SK-N-SH treated with all-trans-retinoic acid at 6 μM for 48 hours (cell line): ENCODE data around the gene ACKR1.

Experiments used
- ATAC-seq: fragments of 200-7000 bp; cut with Tn5 transposase; 3 replicates; pipeline ENCODE4 v1.9.1; 2020; ENCODE audit warnings: mild to moderate bottlenecking, moderate library complexity
- ARNTL ChIP-seq: fragments of 450-650 bp; formaldehyde crosslinking; IDR thresholded peaks from 2 replicates; pipeline ENCODE4 v1.5.0; 2020; ENCODE audit warnings: low read depth, mild to moderate bottlenecking, moderate library complexity, borderline replicate concordance
- BACH2 ChIP-seq: fragments of 250-450 bp; sonication (Bioruptor Pico); IDR thresholded peaks from 2 replicates; pipeline ENCODE4 v1.9.0; 2021; ENCODE audit warnings: mild to moderate bottlenecking, borderline replicate concordance
- CREB5 ChIP-seq: fragments of 250-450 bp; sonication (Bioruptor Pico); IDR thresholded peaks from 2 replicates; pipeline ENCODE4 v1.5.1; 2020; ENCODE audit warnings: low read depth, mild to moderate bottlenecking, moderate library complexity
- CSDC2 ChIP-seq: fragments of 250-450 bp; sonication (Bioruptor Pico); IDR thresholded peaks from 2 replicates; pipeline ENCODE4 v1.5.0; 2020; ENCODE audit warnings: mild to moderate bottlenecking, moderate library complexity
- CSRNP3 ChIP-seq: fragments of 250-450 bp; sonication (Bioruptor Pico); IDR thresholded peaks from 2 replicates; pipeline ENCODE4 v1.5.1; 2021; ENCODE audit warnings: mild to moderate bottlenecking, moderate library complexity
- ESRRG ChIP-seq: fragments of 250-450 bp; sonication (Bioruptor Pico); IDR thresholded peaks from 2 replicates; pipeline ENCODE4 v1.6.1; 2021; ENCODE audit warnings: mild to moderate bottlenecking
- GLIS3 ChIP-seq: fragments of 250-450 bp; sonication (Bioruptor Pico); IDR thresholded peaks from 2 replicates; pipeline ENCODE4 v1.5.0; 2020; ENCODE audit warnings: mild to moderate bottlenecking, moderate library complexity
- ISL1 ChIP-seq: fragments of 250-450 bp; sonication (Bioruptor Pico); IDR thresholded peaks from 2 replicates; pipeline ENCODE4 v2.1.2; 2022; ENCODE audit warnings: mild to moderate bottlenecking, moderate library complexity
- OSR1 ChIP-seq: fragments of 250-450 bp; sonication (Bioruptor Pico); IDR thresholded peaks from 2 replicates; pipeline ENCODE4 v1.8.0; 2022; ENCODE audit warnings: moderate library complexity, mild to moderate bottlenecking, inconsistent platforms
- PATZ1 ChIP-seq: fragments of 250-450 bp; sonication (Bioruptor Pico); IDR thresholded peaks from 2 replicates; pipeline ENCODE4 v1.8.0; 2020; ENCODE audit warnings: mild to moderate bottlenecking, moderate library complexity, borderline replicate concordance
- POU6F1 ChIP-seq: fragments of 250-450 bp; sonication (Bioruptor Pico); IDR thresholded peaks from 2 replicates; pipeline ENCODE4 v1.8.0; 2021; ENCODE audit warnings: low read depth, mild to moderate bottlenecking, moderate library complexity, borderline replicate concordance
- PPARA ChIP-seq: fragments of 250-450 bp; sonication (Bioruptor Pico); IDR thresholded peaks from 2 replicates; pipeline ENCODE4 v1.5.0; 2020; ENCODE audit warnings: mild to moderate bottlenecking, borderline replicate concordance
- RARB ChIP-seq: fragments of 250-450 bp; sonication (Bioruptor Pico); IDR thresholded peaks from 2 replicates; pipeline ENCODE4 v1.8.0; 2021; ENCODE audit warnings: mild to moderate bottlenecking, moderate library complexity
- SNAI2 ChIP-seq: fragments of 250-450 bp; sonication (Bioruptor Pico); IDR thresholded peaks from 2 replicates; pipeline ENCODE4 v1.5.0; 2020; ENCODE audit warnings: mild to moderate bottlenecking, moderate library complexity
- TCF4 ChIP-seq: fragments of 250-450 bp; sonication (Bioruptor Pico); IDR thresholded peaks from 2 replicates; pipeline ENCODE4 v1.8.0; 2021; ENCODE audit warnings: mild to moderate bottlenecking, moderate library complexity, borderline replicate concordance
- TOX ChIP-seq: fragments of 250-450 bp; sonication (Bioruptor Pico); IDR thresholded peaks from 2 replicates; pipeline ENCODE4 v1.8.0; 2021; ENCODE audit warnings: mild to moderate bottlenecking, moderate library complexity, borderline replicate concordance
- TSHZ2 ChIP-seq: fragments of 250-450 bp; sonication (Bioruptor Pico); IDR thresholded peaks from 2 replicates; pipeline ENCODE4 v1.5.0; 2020; ENCODE audit warnings: mild to moderate bottlenecking, moderate library complexity
- ZC3H10 ChIP-seq: fragments of 250-450 bp; sonication (Bioruptor Pico); IDR thresholded peaks from 2 replicates; pipeline ENCODE4 v1.5.1; 2021; ENCODE audit warnings: mild to moderate bottlenecking, moderate library complexity
- ZFP3 ChIP-seq: fragments of 250-450 bp; sonication (Bioruptor Pico); IDR thresholded peaks from 2 replicates; pipeline ENCODE4 v1.5.0; 2020; ENCODE audit warnings: mild to moderate bottlenecking, moderate library complexity
- ZFP30 ChIP-seq: fragments of 450-650 bp; formaldehyde crosslinking; IDR thresholded peaks from 2 replicates; pipeline ENCODE4 v1.5.0; 2022; ENCODE audit warnings: mild to moderate bottlenecking, moderate library complexity
- ZNF565 ChIP-seq: fragments of 450-650 bp; formaldehyde crosslinking; conservative IDR thresholded peaks from 2 replicates; pipeline ENCODE4 v1.5.0; 2020; ENCODE audit warnings: low read depth, mild to moderate bottlenecking, moderate library complexity
- ZNF70 ChIP-seq: fragments of 450-650 bp; formaldehyde crosslinking; IDR thresholded peaks from 2 replicates; pipeline ENCODE4 v1.5.0; 2020; ENCODE audit warnings: mild to moderate bottlenecking, moderate library complexity
- ZNF8 ChIP-seq: fragments of 450-650 bp; formaldehyde crosslinking; IDR thresholded peaks from 2 replicates; pipeline ENCODE4 v1.5.0; 2020; ENCODE audit warnings: mild to moderate bottlenecking, moderate library complexity

ACKR1 gene

GRCh38 chr1:159177272-159177907 lies 27.3 kb upstream of the ACKR1 start:
- TF ChIP-seq TSHZ2 (CRISPR knock-in tag) (no peak), TOX (CRISPR knock-in tag) (peak; percentile 92), PATZ1 (0 out of 2 replicates have a peak, but pooled peaks have one; percentile 36), GLIS3 (CRISPR knock-in tag) (no peak), ZNF70 (CRISPR knock-in tag) (no peak), CSRNP3 (CRISPR knock-in tag) (no peak), ARNTL (CRISPR knock-in tag) (no peak), ZFP3 (CRISPR knock-in tag) (peak; percentile 75), PPARA (CRISPR knock-in tag) (no peak), ESRRG (CRISPR knock-in tag) (no peak), TCF4 (CRISPR knock-in tag) (no peak), ZFP30 (CRISPR knock-in tag) (no peak; the same call in 1 of the 2 replicates), SNAI2 (CRISPR knock-in tag) (no peak), BACH2 (CRISPR knock-in tag) (no peak), ZNF565 (CRISPR knock-in tag) (no peak), CREB5 (CRISPR knock-in tag) (no peak), OSR1 (CRISPR knock-in tag) (peak; percentile 95), CSDC2 (CRISPR knock-in tag) (peak; percentile 98), ISL1 (CRISPR knock-in tag) (no peak), POU6F1 (no peak), ZC3H10 (peak; percentile 91), ZNF8 (CRISPR knock-in tag) (no peak), RARB (peak; percentile 72)
- ATAC-seq: peak; percentile 85

GRCh38 chr1:159179906-159180305 lies 24.8 kb upstream of the ACKR1 start:
- ATAC-seq: no peak
- TF ChIP-seq POU6F1 (no peak), ZC3H10 (no peak), PPARA (CRISPR knock-in tag) (no peak), ISL1 (CRISPR knock-in tag) (no peak), ZNF565 (CRISPR knock-in tag) (no peak), ARNTL (CRISPR knock-in tag) (no peak), SNAI2 (CRISPR knock-in tag) (no peak), BACH2 (CRISPR knock-in tag) (no peak), GLIS3 (CRISPR knock-in tag) (no peak), CSDC2 (CRISPR knock-in tag) (no peak), CREB5 (CRISPR knock-in tag) (no peak), OSR1 (CRISPR knock-in tag) (no peak)
